IPS-18c (cell line): ENCODE measurements around the gene CLP1.

ENCODE experiments used
- H3K4me3 ChIP-seq: 2 replicates; pipeline ENCODE4 v1.7.0; 2013; ENCODE audit warnings: low read depth, mild to moderate bottlenecking, low read length, moderate library complexity; ENCODE audit not compliant: insufficient read depth
- H3K9me3 ChIP-seq: one replicate; pipeline ENCODE4 v1.6.1; 2013; ENCODE audit warnings: mild to moderate bottlenecking, low read length, moderate library complexity; ENCODE audit not compliant: control insufficient read depth, insufficient read depth

CLP1 gene

GRCh38 chr11:57638005-57638781, 19.4 kb upstream of the CLP1 start:
- no peaks in the 10 kb centered on the region for H3K9me3 ChIP-seq
- H3K4me3 ChIP-seq: peak overlapping the region; percentile 71

- peak overlapping the region; percentile 71 for H3K4me3 ChIP-seq
- H3K9me3 ChIP-seq: no peaks in the 10 kb centered on the region
Observed at GRCh38 chr11:57638811-57639320, 18.7 kb upstream of the CLP1 start.

- H3K4me3 ChIP-seq: peak overlapping the region; percentile 71
- no peaks in the 10 kb centered on the region for H3K9me3 ChIP-seq
Observed at GRCh38 chr11:57639321-57640067, 18.1 kb upstream of the CLP1 start.

GRCh38 chr11:57640068-57640800, 17.3 kb upstream of the CLP1 start:
- Histone ChIP-seq H3K9me3 (no peaks in the 10 kb centered on the region), H3K4me3 (peak overlapping the region; percentile 66)

GRCh38 chr11:57641011-57641807, 16.4 kb upstream of the CLP1 start:
- H3K4me3 ChIP-seq: peak overlapping the region; percentile 66; the same call in 1 of the 2 replicates
- H3K9me3 ChIP-seq: no peaks in the 10 kb centered on the region

GRCh38 chr11:57643802-57644201, 13.8 kb upstream of the CLP1 start:
- Histone ChIP-seq H3K4me3 (no peak overlapping the region), H3K9me3 (no peaks in the 10 kb centered on the region)

- Histone ChIP-seq H3K9me3 (no peaks in the 10 kb centered on the region), H3K4me3 (no peak overlapping the region)
Observed at GRCh38 chr11:57644748-57645688, 12.5 kb upstream of the CLP1 start.

- Histone ChIP-seq H3K9me3 (no peaks in the 10 kb centered on the region), H3K4me3 (no peak overlapping the region)
Observed at GRCh38 chr11:57645689-57646085, 11.9 kb upstream of the CLP1 start.

GRCh38 chr11:57646194-57646798, 11.3 kb upstream of the CLP1 start:
- Histone ChIP-seq H3K4me3 (no peak overlapping the region), H3K9me3 (no peaks in the 10 kb centered on the region)

- H3K9me3 ChIP-seq: no peaks in the 10 kb centered on the region
- H3K4me3 ChIP-seq: peak overlapping the region; percentile 22
Observed at GRCh38 chr11:57646799-57647303, 10.7 kb upstream of the CLP1 start.

- Histone ChIP-seq H3K4me3 (peak overlapping the region; percentile 22), H3K9me3 (no peaks in the 10 kb centered on the region)
Observed at GRCh38 chr11:57647372-57647771, 10.2 kb upstream of the CLP1 start.

GRCh38 chr11:57647960-57648800, 9.4 kb upstream of the CLP1 start:
- Histone ChIP-seq H3K9me3 (no peaks in the 10 kb centered on the region), H3K4me3 (peak overlapping the region; percentile 39)

GRCh38 chr11:57648801-57649735, 8.5 kb upstream of the CLP1 start:
- Histone ChIP-seq H3K9me3 (no peaks in the 10 kb centered on the region), H3K4me3 (peak overlapping the region; percentile 39)
